HCT116 (cell line): ENCODE results near the gene GLTP. TPM values are rescaled to one million over a fixed set of nuclear protein-coding genes. Genes with fewer than 3 reads are reported as not detected.

Source experiments
- ATAC-seq: fragments of 200-7000 bp; cut with Tn5 transposase; 2 replicates; pipeline ENCODE4 v1.9.1; 2020; ENCODE audit warnings: mild to moderate bottlenecking, moderate library complexity
- BruUV-seq: library from RNA; stranded (reverse); fragments of 400-500 nt; replicated peaks from 2 replicates; lab custom pipeline; 2021; lab: Mats Ljungman, UMichigan
- CTCF ChIA-PET: fragments of 300-600 bp; sonication (Branson Sonifier 250); formaldehyde crosslinking; loops from one replicate; lab custom pipeline; 2021; ENCODE audit warnings: antibody characterized with exemption; lab: Charles Lee
- POLR2A ChIA-PET: fragments of 300-600, 350-600 bp; sonication (Branson Sonifier 250); formaldehyde crosslinking; loops from one replicate; lab custom pipeline; 2021; ENCODE audit warnings: antibody characterized with exemption; lab: Charles Lee
- RAD21 ChIA-PET, 2 experiments: fragments of 300-600 bp; sonication (Branson Sonifier 250); formaldehyde crosslinking; loops; one replicate each; lab custom pipeline; 2023; ENCODE audit warnings: low total read pairs in 2 of 2; ENCODE audit not compliant: uncharacterized antibody in 2 of 2, unreplicated experiment in 2 of 2, low non-redundant PET in 1 of 2; lab: Charles Lee
- DNase-seq: peaks from one replicate; pipeline ENCODE4 v3.0.0-alpha.2; 2010; ENCODE audit warnings: low read depth, low spot score
- H2AFZ ChIP-seq: fragments of 200-600 bp; shearing (Covaris generic), sonication (generic); 2 replicates; pipeline ENCODE4 v1.6.1; 2017; ENCODE audit warnings: low read depth, mixed run types, mixed read lengths, antibody characterized with exemption, low read length; ENCODE audit not compliant: poor library complexity, severe bottlenecking
- H3K27ac ChIP-seq: 2 replicates; pipeline ENCODE4 v1.5.1; 2012; ENCODE audit warnings: low read depth, low read length
- H3K27me3 ChIP-seq: fragments of 200-600 bp; sonication (generic); 2 replicates; pipeline ENCODE4 v1.6.1; 2016; ENCODE audit warnings: mixed run types, low read length, mixed read lengths; ENCODE audit not compliant: insufficient read depth
- H3K36me3 ChIP-seq, 2 experiments: fragments of 200-500 bp in 1 of 2; fragments of 200-600 bp in 1 of 2; sonication (Bioruptor generic) in 1 of 2; sonication (generic) in 1 of 2; 2 replicates each; pipeline versions ENCODE4 v1.5.1 to v1.6.1; 2014 to 2016; ENCODE audit warnings: low read length in 2 of 2, inconsistent platforms in 1 of 2, mixed read lengths in 1 of 2, mixed run types in 1 of 2; ENCODE audit not compliant: insufficient read depth in 2 of 2, control insufficient read depth in 1 of 2
- H3K4me1 ChIP-seq, 2 experiments: fragments of 200-600 bp in 1 of 2; sonication (generic) in 1 of 2; 2 replicates each; pipeline versions ENCODE4 v1.5.1 to v1.6.1; 2012 to 2017; ENCODE audit warnings: low read length in 2 of 2, inconsistent platforms in 1 of 2, mild to moderate bottlenecking in 1 of 2, mixed read lengths in 1 of 2, mixed run types in 1 of 2, moderate library complexity in 1 of 2; ENCODE audit not compliant: insufficient read depth in 2 of 2, control insufficient read depth in 1 of 2
- H3K4me2 ChIP-seq: fragments of 200-600 bp; sonication (generic); 2 replicates; pipeline ENCODE4 v1.6.1; 2017; ENCODE audit warnings: mixed run types, low read length, mixed read lengths
- H3K4me3 ChIP-seq, 2 experiments: fragments of 200-600 bp in 1 of 2; sonication (generic) in 1 of 2; replicated peaks in 1 of 2; 2 replicates each; pipeline ENCODE4 v1.5.1; 2011 to 2016; ENCODE audit warnings: low read length in 2 of 2, control low read depth in 1 of 2, low read depth in 1 of 2, mild to moderate bottlenecking in 1 of 2, mixed read lengths in 1 of 2, mixed run types in 1 of 2
- H3K79me2 ChIP-seq: fragments of 200-600 bp; sonication (generic); 2 replicates; pipeline ENCODE4 v1.6.1; 2017; ENCODE audit warnings: mild to moderate bottlenecking, mixed run types, low read length, moderate library complexity, mixed read lengths; ENCODE audit not compliant: insufficient read depth
- H3K9ac ChIP-seq: fragments of 200-600 bp; sonication (generic); 2 replicates; pipeline ENCODE4 v1.6.1; 2016; ENCODE audit warnings: low read length, mixed read lengths
- H3K9me2 ChIP-seq: fragments of 200-600 bp; sonication (generic), shearing (Covaris generic); 2 replicates; pipeline ENCODE4 v1.6.1; 2017; ENCODE audit warnings: mixed run types, mild to moderate bottlenecking, moderate library complexity; ENCODE audit not compliant: insufficient read depth
- H3K9me3 ChIP-seq, 2 experiments: fragments of 200-500 bp in 1 of 2; fragments of 200-600 bp in 1 of 2; sonication (Bioruptor generic) in 1 of 2; sonication (generic) in 1 of 2; 2 replicates each; pipeline ENCODE4 v1.6.1; 2014 to 2017; ENCODE audit warnings: low read length in 2 of 2, mixed read lengths in 2 of 2, inconsistent platforms in 1 of 2, low read depth in 1 of 2, mild to moderate bottlenecking in 1 of 2, mixed run types in 1 of 2, moderate library complexity in 1 of 2; ENCODE audit not compliant: control insufficient read depth in 1 of 2, insufficient read depth in 1 of 2
- H4K20me1 ChIP-seq: fragments of 200-600 bp; sonication (generic), shearing (Covaris generic); 2 replicates; pipeline ENCODE4 v1.6.1; 2017; ENCODE audit warnings: mixed run types, mild to moderate bottlenecking, moderate library complexity; ENCODE audit not compliant: insufficient read depth
- CBX3 ChIP-seq: IDR thresholded peaks from 2 replicates; pipeline ENCODE4 v1.6.1; 2012; ENCODE audit warnings: low read depth
- CTCF ChIP-seq, 3 experiments: fragments of 200-600 bp in 1 of 3; sonication (generic) in 1 of 3; IDR thresholded peaks in 2 of 3; conservative IDR thresholded peaks in 1 of 3; 2 replicates each; pipeline ENCODE4 v1.5.1; 2012 to 2017; ENCODE audit warnings: low read depth in 2 of 3, low read length in 2 of 3, antibody characterized with exemption in 1 of 3, borderline replicate concordance in 1 of 3, control low read depth in 1 of 3, mild to moderate bottlenecking in 1 of 3, mixed read lengths in 1 of 3, mixed run types in 1 of 3, moderate library complexity in 1 of 3; ENCODE audit not compliant: insufficient read depth in 1 of 3
- EGR1 ChIP-seq: IDR thresholded peaks from 2 replicates; pipeline ENCODE4 v1.6.1; 2012; ENCODE audit warnings: low read depth
- ELF1 ChIP-seq: IDR thresholded peaks from 2 replicates; pipeline ENCODE4 v1.6.1; 2012; ENCODE audit warnings: low read depth, borderline replicate concordance
- EZH2phosphoT487 ChIP-seq: fragments of 200-600 bp; IDR thresholded peaks from 2 replicates; pipeline ENCODE4 v1.6.1; 2018; ENCODE audit warnings: antibody characterized with exemption, borderline replicate concordance
- JUND ChIP-seq: IDR thresholded peaks from 2 replicates; pipeline ENCODE4 v1.6.1; 2012
- POLR2A ChIP-seq: IDR thresholded peaks from 2 replicates; pipeline ENCODE4 v1.7.0; 2011; ENCODE audit warnings: borderline replicate concordance; ENCODE audit not compliant: insufficient read depth, insufficient read length; ENCODE audit errors: extremely low read depth
- POLR2AphosphoS5 ChIP-seq: IDR thresholded peaks from 2 replicates; pipeline ENCODE4 v1.6.1; 2011; ENCODE audit warnings: mild to moderate bottlenecking, low read depth, low read length, moderate library complexity
- SP1 ChIP-seq: IDR thresholded peaks from 2 replicates; pipeline ENCODE4 v1.6.1; 2012; ENCODE audit warnings: low read depth
- TCF7L2 ChIP-seq: IDR thresholded peaks from 2 replicates; pipeline ENCODE4 v1.7.0; 2011; ENCODE audit warnings: borderline replicate concordance, inconsistent platforms; ENCODE audit not compliant: insufficient read depth, insufficient read length; ENCODE audit errors: extremely low read depth
- ZNF274 ChIP-seq: fragments of 200-500 bp; sonication (Bioruptor generic); IDR thresholded peaks from 2 replicates; pipeline ENCODE4 v1.6.1; 2014; ENCODE audit warnings: mild to moderate bottlenecking, low read depth, low read length, inconsistent platforms
- intact Hi-C: fragments of 100-400 bp; cut with micrococcal nuclease; formaldehyde crosslinking; loops from 2 replicates; pipeline ENCODE4 v1.10.0; 2022
- total RNA-seq: library from RNA; stranded (reverse); gene quantifications from one replicate; pipeline ENCODE4 v1.2.1, GENCODE V29; 2021; ENCODE audit not compliant: unreplicated experiment
- TF ChIP-seq, protein P1 (sequence below): IDR thresholded peaks from 2 replicates; pipeline ENCODE4 v1.6.1; 2012
- TF ChIP-seq, protein P2 (sequence below): IDR thresholded peaks from 2 replicates; pipeline ENCODE4 v1.6.1; 2012; ENCODE audit warnings: low read depth

The GLTP gene
- total RNA-seq, 1 experiment from 2014 or later = 26.6 TPM

- ChIA-PET CTCF (no interaction called here), POLR2A (no interaction called here), RAD21 (no interaction called here)
- no peaks in the 10 kb centered on the region for H3K9me3 ChIP-seq
- H3K9ac ChIP-seq = no peak overlapping the region
- no peaks in the 10 kb centered on the region for H3K9me2 ChIP-seq
- no peaks in the 10 kb centered on the region for H3K4me1 ChIP-seq
- H3K79me2 ChIP-seq = no peaks in the 10 kb centered on the region
- H3K27me3 ChIP-seq = no peaks in the 10 kb centered on the region
- no peak for ATAC-seq
- H2AFZ ChIP-seq = no peak overlapping the region
- peaks cover 22 to 36% of the 10 kb centered on the region in 2 experiments for H3K36me3 ChIP-seq
- H4K20me1 ChIP-seq = no peaks in the 10 kb centered on the region
- H3K4me2 ChIP-seq = no peak overlapping the region
- no TSS peak for BruUV-seq
- intact Hi-C loops = no loop called here
- DNase-seq = no peak
- no peak overlapping the region for H3K4me3 ChIP-seq
- no peak overlapping the region for H3K27ac ChIP-seq
- no peak for TF ChIP-seq ZNF274
- TF ChIP-seq EGR1 = no peak
- no peak for TF ChIP-seq CBX3
- TF ChIP-seq CTCF (IDR thresholded peaks at IDR 0.05 in 2 of 3, conservative IDR thresholded peaks at IDR 0.05 in 1 of 3; ENCODE audit: borderline replicate concordance in 1 of 3, insufficient read depth in 1 of 3, low read depth in 2 of 3, low read length in 2 of 3) = no peak
- no peak for TF ChIP-seq JUND
- no peak for TF ChIP-seq ELF1
These were observed 35.1 kb upstream of the GLTP start for GRCh38 chr12:109915171-109916040.

- H3K9me2 ChIP-seq = no peaks in the 10 kb centered on the region
- no peak overlapping the region for H3K27ac ChIP-seq
- no peaks in the 10 kb centered on the region for H4K20me1 ChIP-seq
- CTCF ChIA-PET = no interaction called here
- no peaks in the 10 kb centered on the region for H3K27me3 ChIP-seq
- BruUV-seq = no TSS peak
- peaks cover 25 to 38% of the 10 kb centered on the region in 2 experiments for H3K36me3 ChIP-seq
- no peaks in the 10 kb centered on the region for H3K4me1 ChIP-seq
- intact Hi-C loops = no loop called here
- no peak overlapping the region for H3K4me2 ChIP-seq
- no peak overlapping the region for H2AFZ ChIP-seq
- DNase-seq = no peak
- H3K4me3 ChIP-seq = no peak overlapping the region
- RAD21 ChIA-PET = no interaction called here
- H3K79me2 ChIP-seq = no peaks in the 10 kb centered on the region
- no peaks in the 10 kb centered on the region for H3K9me3 ChIP-seq
- ATAC-seq = no peak
- POLR2A ChIA-PET = no interaction called here
- H3K9ac ChIP-seq = no peak overlapping the region
- TF ChIP-seq TCF7L2 = no peak
- no peak for TF ChIP-seq POLR2A
- no peak for TF ChIP-seq SP1
- no peak for TF ChIP-seq POLR2AphosphoS5
- no peak for TF ChIP-seq EZH2phosphoT487
- TF ChIP-seq, protein P1, sequence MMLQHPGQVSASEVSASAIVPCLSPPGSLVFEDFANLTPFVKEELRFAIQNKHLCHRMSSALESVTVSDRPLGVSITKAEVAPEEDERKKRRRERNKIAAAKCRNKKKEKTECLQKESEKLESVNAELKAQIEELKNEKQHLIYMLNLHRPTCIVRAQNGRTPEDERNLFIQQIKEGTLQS = no peak
- TF ChIP-seq, protein P2, sequence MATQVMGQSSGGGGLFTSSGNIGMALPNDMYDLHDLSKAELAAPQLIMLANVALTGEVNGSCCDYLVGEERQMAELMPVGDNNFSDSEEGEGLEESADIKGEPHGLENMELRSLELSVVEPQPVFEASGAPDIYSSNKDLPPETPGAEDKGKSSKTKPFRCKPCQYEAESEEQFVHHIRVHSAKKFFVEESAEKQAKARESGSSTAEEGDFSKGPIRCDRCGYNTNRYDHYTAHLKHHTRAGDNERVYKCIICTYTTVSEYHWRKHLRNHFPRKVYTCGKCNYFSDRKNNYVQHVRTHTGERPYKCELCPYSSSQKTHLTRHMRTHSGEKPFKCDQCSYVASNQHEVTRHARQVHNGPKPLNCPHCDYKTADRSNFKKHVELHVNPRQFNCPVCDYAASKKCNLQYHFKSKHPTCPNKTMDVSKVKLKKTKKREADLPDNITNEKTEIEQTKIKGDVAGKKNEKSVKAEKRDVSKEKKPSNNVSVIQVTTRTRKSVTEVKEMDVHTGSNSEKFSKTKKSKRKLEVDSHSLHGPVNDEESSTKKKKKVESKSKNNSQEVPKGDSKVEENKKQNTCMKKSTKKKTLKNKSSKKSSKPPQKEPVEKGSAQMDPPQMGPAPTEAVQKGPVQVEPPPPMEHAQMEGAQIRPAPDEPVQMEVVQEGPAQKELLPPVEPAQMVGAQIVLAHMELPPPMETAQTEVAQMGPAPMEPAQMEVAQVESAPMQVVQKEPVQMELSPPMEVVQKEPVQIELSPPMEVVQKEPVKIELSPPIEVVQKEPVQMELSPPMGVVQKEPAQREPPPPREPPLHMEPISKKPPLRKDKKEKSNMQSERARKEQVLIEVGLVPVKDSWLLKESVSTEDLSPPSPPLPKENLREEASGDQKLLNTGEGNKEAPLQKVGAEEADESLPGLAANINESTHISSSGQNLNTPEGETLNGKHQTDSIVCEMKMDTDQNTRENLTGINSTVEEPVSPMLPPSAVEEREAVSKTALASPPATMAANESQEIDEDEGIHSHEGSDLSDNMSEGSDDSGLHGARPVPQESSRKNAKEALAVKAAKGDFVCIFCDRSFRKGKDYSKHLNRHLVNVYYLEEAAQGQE = no peak
These were observed 34.1 kb upstream of the GLTP start for GRCh38 chr12:109914461-109914860.
